Spinal cord (tissue), 10 donors: ENCODE results near the gene SGK1. TPM values are rescaled to one million over a fixed set of nuclear protein-coding genes. Genes with fewer than 3 reads are reported as not detected.

ENCODE experiments used
- DNase-seq, 6 donors: peaks; one replicate each; pipeline versions ENCODE4 v3.0.0 to v3.0.0-alpha.2; 2013 to 2015; ENCODE audit warnings: low spot score in 6 of 6, low read depth in 4 of 6
- H3K27ac ChIP-seq: one replicate; pipeline ENCODE4 v1.5.1; 2013; ENCODE audit warnings: low read depth, low read length, control low read depth
- H3K27me3 ChIP-seq: one replicate; pipeline ENCODE4 v1.6.1; 2013; ENCODE audit warnings: low read length; ENCODE audit not compliant: control insufficient read depth, insufficient read depth
- H3K36me3 ChIP-seq: one replicate; pipeline ENCODE4 v1.6.1; 2013; ENCODE audit warnings: low read length; ENCODE audit not compliant: control insufficient read depth, insufficient read depth
- H3K4me1 ChIP-seq: one replicate; pipeline ENCODE4 v1.6.1; 2013; ENCODE audit warnings: low read length; ENCODE audit not compliant: control insufficient read depth, insufficient read depth
- H3K4me3 ChIP-seq: one replicate; pipeline ENCODE4 v1.5.1; 2013; ENCODE audit warnings: low read depth, low read length, control low read depth
- H3K9me3 ChIP-seq: one replicate; pipeline ENCODE4 v1.6.1; 2013; ENCODE audit warnings: low read length; ENCODE audit not compliant: control insufficient read depth, insufficient read depth
- WGBS: methylation state at CpG from one replicate; pipeline ENCODE4 v1.1.5; 2013; ENCODE audit warnings: missing lambda C conversion rate; ENCODE audit not compliant: insufficient coverage; 5-methylcytosine and 5-hydroxymethylcytosine counted together
- polyA plus RNA-seq, 2 donors: library from polyadenylated mRNA; unstranded; fragments of 120-200 nt; gene quantifications; one replicate each; pipeline ENCODE4 v1.2.1, GENCODE V29; 2013; ENCODE audit not compliant: insufficient read length in 2 of 2
- total RNA-seq, 2 donors: library from RNA; depleted of rRNA in 1 of 2; stranded (reverse); fragments of 120-200 nt in 1 of 2; fragments of >200 nt in 1 of 2; gene quantifications; one replicate each; pipeline versions ENCODE4 v1.2.3 to v1.2.4, GENCODE V29; 2013 to 2014
- donor health status: healthy.

The SGK1 gene
- total and polyA plus RNA-seq, 4 donors = 97.8 to 258 (median 152) TPM

DNA sequence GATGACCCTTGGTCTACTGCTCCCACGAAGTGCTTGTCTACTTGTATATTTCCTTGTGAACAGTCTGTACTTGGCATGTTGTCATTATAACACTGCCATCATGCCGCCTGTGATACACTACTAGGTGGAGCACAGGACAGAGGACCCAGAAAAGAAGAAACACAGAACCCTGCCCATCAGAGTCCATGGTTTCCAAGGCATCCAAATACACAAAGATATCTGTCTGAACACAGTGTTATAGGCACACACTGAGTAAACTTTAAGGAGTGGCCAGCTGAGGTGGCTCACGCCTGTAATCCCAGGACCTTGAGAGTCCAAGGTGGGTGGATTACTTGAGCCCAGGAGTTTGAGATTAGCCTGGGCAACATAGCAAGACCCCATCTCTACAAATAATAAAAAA is 155.0 kb downstream of the SGK1 start:
- Histone ChIP-seq H3K4me1 (no peaks in the 10 kb centered on the region), H3K27ac (no peak overlapping the region), H3K27me3 (no peaks in the 10 kb centered on the region), H3K36me3 (peaks cover 4% of the 10 kb centered on the region), H3K4me3 (no peak overlapping the region), H3K9me3 (no peaks in the 10 kb centered on the region)
- DNase-seq = no peak
- WGBS = 75% methylated on average over 2 of the region's 3 CpGs

DNA sequence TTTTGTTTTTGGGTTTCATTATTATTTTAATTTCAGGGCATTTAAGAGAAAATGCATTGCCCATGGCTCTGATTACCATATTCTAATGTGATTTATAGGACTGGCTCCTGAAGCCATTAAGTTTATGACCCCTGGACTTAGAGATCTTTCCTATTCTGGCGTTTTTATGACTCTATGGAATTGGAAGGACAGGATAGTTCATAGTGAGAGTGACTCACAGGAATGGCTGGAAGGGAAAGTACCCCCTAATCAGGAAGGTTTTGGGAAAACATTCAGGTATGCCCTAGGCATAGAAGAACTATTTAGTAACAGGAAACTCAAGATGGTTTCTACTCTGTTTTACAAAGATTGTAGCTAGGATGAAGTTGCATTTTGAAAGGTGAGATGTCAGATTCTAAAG is 156.9 kb downstream of the SGK1 start:
- WGBS = 17% methylated on average over 1 of the region's 1 CpG
- Histone ChIP-seq H3K4me3 (no peak overlapping the region), H3K9me3 (no peaks in the 10 kb centered on the region), H3K36me3 (no peaks in the 10 kb centered on the region), H3K27ac (no peak overlapping the region), H3K4me1 (no peaks in the 10 kb centered on the region), H3K27me3 (no peaks in the 10 kb centered on the region)
- no peak for DNase-seq

GRCh38 chr6:134152767-134153485 is 165.0 kb downstream of the SGK1 start:
- WGBS = 71% methylated on average over 8 of the region's 8 CpGs

DNA sequence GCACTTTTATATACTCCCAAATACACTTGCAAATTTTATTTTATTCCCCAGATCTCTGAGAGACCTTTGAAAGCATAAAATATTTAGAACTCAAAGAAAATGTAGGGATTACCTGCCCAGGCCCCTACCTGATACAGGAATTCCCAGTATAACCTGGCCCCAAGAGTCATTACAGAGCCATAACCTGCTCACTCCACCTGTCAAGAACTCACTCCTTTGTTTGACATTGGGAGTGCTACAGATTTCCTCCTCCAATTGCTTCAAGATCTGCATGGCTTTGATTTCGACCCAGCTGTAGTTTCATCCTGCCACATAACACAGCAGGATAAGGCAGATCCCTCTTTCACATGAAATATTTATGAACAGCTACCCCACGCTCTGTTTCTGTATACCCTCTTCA is 169.3 kb downstream of the SGK1 start:
- Histone ChIP-seq H3K27ac (no peak overlapping the region), H3K4me3 (no peak overlapping the region), H3K4me1 (no peaks in the 10 kb centered on the region), H3K9me3 (no peaks in the 10 kb centered on the region), H3K36me3 (no peaks in the 10 kb centered on the region), H3K27me3 (no peaks in the 10 kb centered on the region)
- no peak for DNase-seq
- 47% methylated on average over 2 of the region's 2 CpGs for WGBS

More at GRCh38 chr6:134152767-134153485, 165.0 kb downstream of the SGK1 start:
- no peaks in the 10 kb centered on the region for H3K4me1 ChIP-seq
- no peak overlapping the region for H3K27ac ChIP-seq
- no peaks in the 10 kb centered on the region for H3K36me3 ChIP-seq
- no peak overlapping the region for H3K4me3 ChIP-seq
- H3K9me3 ChIP-seq = no peaks in the 10 kb centered on the region
- H3K27me3 ChIP-seq = no peaks in the 10 kb centered on the region
- DNase-seq = peak in 1 of 6 donors; percentile 61

DNA sequence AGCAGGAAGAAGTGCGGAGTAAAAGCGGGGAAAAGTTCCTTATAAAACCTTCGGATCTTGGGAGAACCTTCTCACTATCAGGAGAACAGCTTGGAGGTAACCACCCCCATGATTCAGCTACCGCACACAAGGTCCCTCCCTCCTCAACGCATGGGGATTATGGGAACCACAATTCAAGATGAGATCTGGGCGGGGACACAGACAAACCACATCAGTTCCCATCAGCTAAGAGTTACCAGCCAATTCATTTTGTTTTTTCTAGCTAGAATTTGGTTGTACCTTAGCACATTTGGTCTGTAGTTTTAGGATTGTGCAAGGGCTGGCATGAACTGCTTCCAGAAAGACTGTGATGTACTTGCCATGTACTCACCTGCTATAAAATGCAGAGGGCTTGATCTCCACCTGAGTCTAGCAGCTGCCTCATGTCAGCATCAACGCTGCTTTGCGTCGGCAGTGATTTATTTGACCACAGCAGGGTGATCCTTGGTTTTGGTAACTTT is 170.8 kb downstream of the SGK1 start:
- Histone ChIP-seq H3K4me3 (no peak overlapping the region), H3K9me3 (no peaks in the 10 kb centered on the region)
- WGBS = 95% methylated on average over 8 of the region's 9 CpGs

GRCh38 chr6:134146268-134147033 is 171.5 kb downstream of the SGK1 start:
- no peaks in the 10 kb centered on the region for H3K4me1 ChIP-seq
- 50% methylated on average over 2 of the region's 7 CpGs for WGBS

More for the DNA sequence above, 170.8 kb downstream of the SGK1 start:
- Histone ChIP-seq H3K36me3 (no peaks in the 10 kb centered on the region), H3K27ac (no peak overlapping the region), H3K27me3 (no peaks in the 10 kb centered on the region), H3K4me1 (no peaks in the 10 kb centered on the region)
- no peak for DNase-seq

DNA sequence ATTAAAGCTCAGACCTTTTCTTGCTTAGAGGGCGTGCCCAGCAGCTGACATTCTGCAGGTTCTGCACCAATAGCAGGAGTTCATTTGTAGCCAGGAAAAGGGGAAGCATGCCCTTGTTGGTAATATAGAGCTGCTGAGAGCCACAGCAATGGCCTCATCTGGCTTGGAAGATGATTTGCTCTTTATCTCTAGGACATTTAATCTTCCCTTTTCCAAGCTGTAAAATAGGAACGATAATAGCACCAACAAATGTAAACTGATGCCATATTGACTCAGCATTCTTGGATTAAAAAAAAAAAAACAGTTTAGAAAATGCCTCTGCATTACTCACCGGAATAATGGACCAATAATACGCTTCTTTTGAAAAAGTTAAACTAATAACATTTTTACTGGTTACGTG is 172.1 kb downstream of the SGK1 start:
- DNase-seq = peak in 1 of 6 donors; percentile 80
- 40% methylated on average over 1 of the region's 5 CpGs for WGBS

More at GRCh38 chr6:134146268-134147033, 171.5 kb downstream of the SGK1 start:
- Histone ChIP-seq H3K27ac (no peak overlapping the region), H3K27me3 (no peaks in the 10 kb centered on the region), H3K4me3 (no peak overlapping the region), H3K36me3 (no peaks in the 10 kb centered on the region), H3K9me3 (no peaks in the 10 kb centered on the region)
- no peak for DNase-seq

GRCh38 chr6:134138226-134138975 is 179.5 kb downstream of the SGK1 start:
- Histone ChIP-seq H3K4me3 (no peak overlapping the region), H3K36me3 (no peaks in the 10 kb centered on the region), H3K4me1 (no peaks in the 10 kb centered on the region), H3K27ac (no peak overlapping the region), H3K9me3 (no peaks in the 10 kb centered on the region), H3K27me3 (no peaks in the 10 kb centered on the region)
- WGBS = 28% methylated on average over 1 of the region's 3 CpGs
- DNase-seq = peak in 2 of 6 donors; percentile 24 to 35

More for the DNA sequence above, 172.1 kb downstream of the SGK1 start:
- Histone ChIP-seq H3K9me3 (no peaks in the 10 kb centered on the region), H3K4me3 (no peak overlapping the region), H3K27me3 (no peaks in the 10 kb centered on the region), H3K4me1 (no peaks in the 10 kb centered on the region), H3K36me3 (no peaks in the 10 kb centered on the region), H3K27ac (no peak overlapping the region)

GRCh38 chr6:134134654-134135053 is 183.3 kb downstream of the SGK1 start:
- Histone ChIP-seq H3K9me3 (no peaks in the 10 kb centered on the region), H3K4me3 (no peak overlapping the region), H3K27ac (no peak overlapping the region), H3K27me3 (no peaks in the 10 kb centered on the region), H3K36me3 (no peaks in the 10 kb centered on the region), H3K4me1 (no peaks in the 10 kb centered on the region)
- DNase-seq = peak in 1 of 6 donors; percentile 26
- 81% methylated on average over 2 of the region's 4 CpGs for WGBS
